GM12878 (cell line): ENCODE results near the gene LDB3.

ENCODE experiments used
- BMI1 ChIP-seq: fragments of 450-650 bp; IDR thresholded peaks from 2 replicates; pipeline ENCODE4 v1.6.1; 2016; ENCODE audit warnings: mild to moderate bottlenecking, moderate library complexity, borderline replicate concordance
- ZBTB33 ChIP-seq: fragments of 450-650 bp; IDR thresholded peaks from 2 replicates; pipeline ENCODE4 v1.6.1; 2017; ENCODE audit warnings: mild to moderate bottlenecking

- no peak for TF ChIP-seq BMI1
- TF ChIP-seq ZBTB33 = no peak
Observed at GRCh38 chr10:86671419-86671818, 3.1 kb downstream of the LDB3 start.
